GM12878 (cell line): ENCODE data around the gene PDIA4. TPM values are rescaled to one million over a fixed set of nuclear protein-coding genes. Genes with fewer than 3 reads are reported as not detected.

Source experiments
- ATF3 ChIP-seq: IDR thresholded peaks from 2 replicates; pipeline ENCODE4 v1.6.1; 2011; ENCODE audit warnings: low read depth, mild to moderate bottlenecking, low read length, moderate library complexity, borderline replicate concordance; ENCODE audit errors: extremely low read depth
- BACH1 ChIP-seq: fragments of 450-650 bp; IDR thresholded peaks from 2 replicates; pipeline ENCODE4 v1.6.1; 2017; ENCODE audit warnings: mild to moderate bottlenecking, borderline replicate concordance
- CBFB ChIP-seq: IDR thresholded peaks from 2 replicates; pipeline ENCODE4 v1.6.1; 2016; ENCODE audit warnings: antibody characterized with exemption, low read depth
- CBX5 ChIP-seq: sonication (generic); IDR thresholded peaks from 2 replicates; pipeline ENCODE4 v1.6.1; 2016; ENCODE audit warnings: low read depth, moderate library complexity, mild to moderate bottlenecking, inconsistent platforms
- CEBPZ ChIP-seq: fragments of 150-350 bp; IDR thresholded peaks from 2 replicates; pipeline ENCODE4 v1.6.1; 2016; ENCODE audit warnings: low read depth, low read length
- CHD2 ChIP-seq: IDR thresholded peaks from 2 replicates; pipeline ENCODE4 v1.6.1; 2011; ENCODE audit warnings: low read depth, low read length, improper control_type of control experiment, borderline replicate concordance
- IRF3 ChIP-seq: fragments of 450-650 bp; IDR thresholded peaks from 2 replicates; pipeline ENCODE4 v1.6.1; 2014; ENCODE audit warnings: mild to moderate bottlenecking
- MTA3 ChIP-seq: IDR thresholded peaks from 2 replicates; pipeline ENCODE4 v1.6.1; 2012; ENCODE audit warnings: low read length, inconsistent platforms, borderline replicate concordance
- POLR2AphosphoS5 ChIP-seq: IDR thresholded peaks from 2 replicates; pipeline ENCODE4 v1.6.1; 2011; ENCODE audit warnings: mild to moderate bottlenecking, low read length, inconsistent platforms
- RELB ChIP-seq: fragments of 450-650 bp; IDR thresholded peaks from 2 replicates; pipeline ENCODE4 v1.6.1; 2017; ENCODE audit warnings: low read depth, mild to moderate bottlenecking, moderate library complexity
- SIX5 ChIP-seq: IDR thresholded peaks from 2 replicates; pipeline ENCODE4 v1.6.1; 2011; ENCODE audit warnings: mild to moderate bottlenecking, low read depth, low read length, moderate library complexity; ENCODE audit not compliant: severe bottlenecking
- SKIL ChIP-seq: fragments of 450-650 bp; IDR thresholded peaks from 2 replicates; pipeline ENCODE4 v1.6.1; 2017; ENCODE audit warnings: mild to moderate bottlenecking, low read depth, inconsistent platforms; ENCODE audit not compliant: poor library complexity, severe bottlenecking
- SMARCA5 ChIP-seq: fragments of 450-650 bp; IDR thresholded peaks from 2 replicates; pipeline ENCODE4 v1.6.1; 2017; ENCODE audit warnings: mild to moderate bottlenecking
- TAF1 ChIP-seq: IDR thresholded peaks from 2 replicates; pipeline ENCODE4 v1.6.1; 2011; ENCODE audit warnings: mild to moderate bottlenecking, low read depth, low read length, borderline replicate concordance
- ZBED1 ChIP-seq: IDR thresholded peaks from 2 replicates; pipeline ENCODE4 v1.6.1; 2016; ENCODE audit warnings: borderline replicate concordance
- ZBTB11 ChIP-seq: fragments of 450-650 bp; formaldehyde crosslinking; IDR thresholded peaks from 2 replicates; pipeline ENCODE4 v1.5.0; 2022; ENCODE audit warnings: mild to moderate bottlenecking, missing genetic modification characterization
- polyA plus RNA-seq, 11 experiments: library from polyadenylated mRNA; depleted of rRNA in 4 of 11; unstranded in 6 of 11; stranded (reverse) in 5 of 11; fragments of >200 nt; fragmentation: Nextera tagmentation in 4 of 11; fragmentation: Illumina TruSeq in 1 of 11; extraction: Ambion mirVana in 4 of 11; extraction: Trizol in 1 of 11; gene quantifications; 1 replicate in 1 of 11; 2 replicates in 10 of 11; pipeline versions ENCODE4 v1.2.1 to v1.2.3, GENCODE V29; 2011 to 2016; ENCODE audit warnings: inconsistent platforms in 2 of 11, missing spikeins in 2 of 11, low read depth in 1 of 11
- total RNA-seq, 4 experiments: library from RNA; depleted of rRNA in 3 of 4; stranded (reverse); fragments of >200 nt in 3 of 4; fragmentation: Illumina TruSeq in 1 of 4; extraction: Trizol in 1 of 4; gene quantifications; 2 replicates each; pipeline versions ENCODE4 v1.2.1 to v1.2.3, GENCODE V29; 2013 to 2021

Gene PDIA4
- total and polyA plus RNA-seq, 10 of the 15 experiments (the other 5 are each of a cell fraction or from before 2014, with no cell fraction given), result 7.1 to 306 (median 106) TPM

- TF ChIP-seq CEBPZ, result no peak
- TF ChIP-seq ATF3, result no peak
- TF ChIP-seq CHD2, result no peak
- no peak for TF ChIP-seq BACH1
- no peak for TF ChIP-seq SMARCA5
- no peak for TF ChIP-seq SIX5
- no peak for TF ChIP-seq IRF3
- TF ChIP-seq MTA3, result no peak
- TF ChIP-seq CBFB, result no peak
- TF ChIP-seq CBX5, result no peak
- TF ChIP-seq TAF1, result no peak
- TF ChIP-seq SKIL, result no peak
- TF ChIP-seq POLR2AphosphoS5, result no peak
- TF ChIP-seq ZBED1, result no peak
- TF ChIP-seq RELB, result no peak
- no peak for TF ChIP-seq ZBTB11
Measured at GRCh38 chr7:149005427-149006344, 22.6 kb downstream of the PDIA4 start (continued).
